HepG2 (cell line): ENCODE measurements around the gene RBM26. TPM values are rescaled to one million over a fixed set of nuclear protein-coding genes. Genes with fewer than 3 reads are reported as not detected.

Source experiments
- ATAC-seq: fragments of 200-7000 bp; cut with Tn5 transposase; 3 replicates; pipeline ENCODE4 v1.9.1; 2020; ENCODE audit warnings: mild to moderate bottlenecking, moderate library complexity
- BruUV-seq: library from RNA; stranded (reverse); fragments of 400-500 nt; replicated peaks from 2 replicates; lab custom pipeline; 2021; lab: Mats Ljungman, UMichigan
- CTCF ChIA-PET: fragments of 300-600 bp; formaldehyde crosslinking; extraction: SDS; loops from one replicate; lab custom pipeline; 2021; ENCODE audit warnings: low total read pairs, inconsistent platforms, low intra/inter-chr PET ratio; lab: Yijun Ruan, JAX
- POLR2A ChIA-PET: fragments of 350-600 bp; sonication (Branson Sonifier 250); formaldehyde crosslinking; loops from one replicate; lab custom pipeline; 2020; ENCODE audit warnings: antibody characterized with exemption, inconsistent platforms; lab: Yijun Ruan, JAX
- DNase-seq: peaks from one replicate; pipeline ENCODE4 v3.0.0-alpha.2; 2015; ENCODE audit warnings: low spot score
- FAIRE-seq: peaks from 3 replicates; lab custom pipeline; 2011; peaks lifted over from hg19 to GRCh38; lab: Jason Lieb, UNC
- H2AFZ ChIP-seq: one replicate; pipeline ENCODE4 v1.6.1; 2011; ENCODE audit warnings: low read length, inconsistent platforms
- H3K27ac ChIP-seq: fragments of 300-600 bp; 3 replicates; pipeline ENCODE4 v1.8.0; 2011; ENCODE audit warnings: mixed run types, mild to moderate bottlenecking, mixed read lengths, low read length, inconsistent platforms; ENCODE audit not compliant: insufficient read depth; ENCODE audit errors: extremely low read length
- H3K27me3 ChIP-seq, 2 experiments: fragments of 200-600 bp in 1 of 2; 2 replicates in 1 of 2; 3 replicates in 1 of 2; pipeline versions ENCODE4 v1.6.0 to v1.8.0; 2011; ENCODE audit warnings: low read length in 2 of 2, mild to moderate bottlenecking in 2 of 2, moderate library complexity in 2 of 2, inconsistent platforms in 1 of 2; ENCODE audit not compliant: insufficient read depth in 2 of 2, control insufficient read depth in 1 of 2
- H3K36me3 ChIP-seq, 2 experiments: fragments of 200-600 bp in 1 of 2; replicated peaks in 1 of 2; 2 replicates in 1 of 2; 3 replicates in 1 of 2; pipeline versions ENCODE4 v1.5.1 to v1.8.0; 2011; ENCODE audit warnings: low read length in 2 of 2, inconsistent platforms in 1 of 2; ENCODE audit not compliant: insufficient read depth in 2 of 2, control insufficient read depth in 1 of 2
- H3K4me1 ChIP-seq: 2 replicates; pipeline ENCODE4 v1.5.1; 2012; ENCODE audit warnings: low read length, inconsistent platforms; ENCODE audit not compliant: insufficient read depth
- H3K4me2 ChIP-seq: 2 replicates; pipeline ENCODE4 v1.6.0; 2011; ENCODE audit warnings: low read depth, low read length, inconsistent platforms
- H3K4me3 ChIP-seq, 3 experiments: fragments of 200-600 bp in 1 of 3; sonication (generic), shearing (Covaris generic) in 1 of 3; replicated peaks in 1 of 3; 2 replicates each; pipeline ENCODE4 v1.5.1; 2011 to 2016; ENCODE audit warnings: low read length in 3 of 3, inconsistent platforms in 2 of 3, low read depth in 2 of 3, mild to moderate bottlenecking in 2 of 3, control low read depth in 1 of 3, mixed read lengths in 1 of 3; ENCODE audit not compliant: insufficient read depth in 1 of 3
- H3K79me2 ChIP-seq: one replicate; pipeline ENCODE4 v1.6.1; 2011; ENCODE audit warnings: low read length, inconsistent platforms; ENCODE audit not compliant: insufficient read depth
- H3K9ac ChIP-seq: 2 replicates; pipeline ENCODE4 v1.6.0; 2011; ENCODE audit warnings: mild to moderate bottlenecking, low read depth, low read length, inconsistent platforms; ENCODE audit not compliant: insufficient read depth
- H3K9me3 ChIP-seq: 2 replicates; pipeline ENCODE4 v1.5.1; 2012; ENCODE audit warnings: mild to moderate bottlenecking, low read length
- H4K20me1 ChIP-seq: 2 replicates; pipeline ENCODE4 v1.6.0; 2011; ENCODE audit warnings: inconsistent platforms, mild to moderate bottlenecking, low read length, moderate library complexity; ENCODE audit not compliant: insufficient read depth
- DPF2 ChIP-seq: sonication (generic); formaldehyde crosslinking; IDR thresholded peaks from 2 replicates; pipeline ENCODE4 v1.4.0; 2020; ENCODE audit warnings: mild to moderate bottlenecking, low read depth, missing genetic modification reagents, borderline replicate concordance
- JUND ChIP-seq: sonication (generic); formaldehyde crosslinking; IDR thresholded peaks from 2 replicates; pipeline ENCODE4 v1.8.0; 2022; ENCODE audit warnings: mild to moderate bottlenecking, missing genetic modification reagents
- MIER3 ChIP-seq: IDR thresholded peaks from 2 replicates; pipeline ENCODE4 v1.6.1; 2016; ENCODE audit warnings: missing compliant biosample characterization, borderline replicate concordance
- ONECUT2 ChIP-seq: sonication (generic); formaldehyde crosslinking; IDR thresholded peaks from 2 replicates; pipeline ENCODE4 v1.4.0; 2020; ENCODE audit warnings: missing genetic modification reagents
- PHF5A ChIP-seq: IDR thresholded peaks from one replicate; pipeline ENCODE4 v1.6.1; 2018; ENCODE audit warnings: low read depth, missing genetic modification reagents; ENCODE audit not compliant: unreplicated experiment
- RNF2 ChIP-seq: fragments of 450-650 bp; conservative IDR thresholded peaks from 2 replicates; pipeline ENCODE4 v1.6.1; 2016; ENCODE audit warnings: low read depth
- THYN1 ChIP-seq: sonication (generic); formaldehyde crosslinking; IDR thresholded peaks from 2 replicates; pipeline ENCODE4 v1.8.1; 2023; ENCODE audit warnings: low read depth, mild to moderate bottlenecking, moderate library complexity, missing genetic modification reagents, borderline replicate concordance
- ZNF292 ChIP-seq: sonication (generic); formaldehyde crosslinking; IDR thresholded peaks from 2 replicates; pipeline ENCODE4 v1.8.1; 2022; ENCODE audit warnings: mild to moderate bottlenecking, low read depth, missing genetic modification reagents, borderline replicate concordance
- ZNF354B ChIP-seq: sonication (generic); formaldehyde crosslinking; IDR thresholded peaks from 2 replicates; pipeline ENCODE4 v1.8.0; 2022; ENCODE audit warnings: mild to moderate bottlenecking, missing genetic modification reagents
- ZNF431 ChIP-seq: sonication (generic); formaldehyde crosslinking; IDR thresholded peaks from 2 replicates; pipeline ENCODE4 v1.9.0; 2022; ENCODE audit warnings: missing genetic modification reagents, low read depth, mild to moderate bottlenecking, borderline replicate concordance
- ZNF563 ChIP-seq: sonication (generic); formaldehyde crosslinking; IDR thresholded peaks from 2 replicates; pipeline ENCODE4 v1.8.0; 2022; ENCODE audit warnings: mild to moderate bottlenecking, moderate library complexity, missing genetic modification reagents
- WGBS: methylation state at CpG from one replicate; pipeline ENCODE4 v1.1.6; 2017; ENCODE audit warnings: low lambda C conversion rate; 5-methylcytosine and 5-hydroxymethylcytosine counted together
- in situ Hi-C: cut with HindIII; loops from 2 replicates; pipeline ENCODE4 v1.10.0; 2017; ENCODE audit warnings: low pct_unique_long_range_greater_than_20kb; ENCODE audit not compliant: extremely low pct_ligation_motif_present
- intact Hi-C: fragments of 100-400 bp; cut with micrococcal nuclease; formaldehyde crosslinking; loops from one replicate; pipeline ENCODE4 v1.10.0; 2022; ENCODE audit not compliant: unreplicated experiment
- polyA plus RNA-seq, 8 experiments: library from polyadenylated mRNA; depleted of rRNA in 3 of 8; stranded (reverse) in 7 of 8; unstranded in 1 of 8; fragments of >200 nt; fragmentation: Illumina TruSeq in 4 of 8; extraction: Trizol in 4 of 8; gene quantifications; 2 replicates each; pipeline versions ENCODE4 v1.2.1 to v1.2.3, GENCODE V29; 2011 to 2016; ENCODE audit warnings: low read depth in 4 of 8, missing spikeins in 1 of 8, mixed read lengths in 1 of 8; ENCODE audit not compliant: insufficient read depth in 1 of 8
- total RNA-seq, 5 experiments: library from RNA; depleted of rRNA; stranded (reverse); fragments of >200 nt; fragmentation: Illumina TruSeq; extraction: Trizol; gene quantifications; 2 replicates each; pipeline ENCODE4 v1.2.3, GENCODE V29; 2016; ENCODE audit warnings: low read depth in 1 of 5
- TF ChIP-seq, protein P1 (sequence below): IDR thresholded peaks from 2 replicates; pipeline ENCODE4 v1.6.1; 2016; ENCODE audit warnings: low read depth, control low read depth
- TF ChIP-seq, protein P2 (sequence below): sonication (generic); formaldehyde crosslinking; IDR thresholded peaks from 2 replicates; pipeline ENCODE4 v1.4.0; 2020; ENCODE audit warnings: missing genetic modification reagents, borderline replicate concordance
- TF ChIP-seq, protein P3 (sequence below): sonication (generic); formaldehyde crosslinking; IDR thresholded peaks from 2 replicates; pipeline ENCODE4 v1.8.0; 2022; ENCODE audit warnings: mild to moderate bottlenecking, missing genetic modification reagents
- TF ChIP-seq, protein P4 (sequence below): IDR thresholded peaks from 2 replicates; pipeline ENCODE4 v1.6.1; 2016; ENCODE audit warnings: missing genetic modification reagents, missing compliant biosample characterization

The RBM26 gene
- total and polyA plus RNA-seq, 2 of the 13 experiments (the other 11 are each of a cell fraction or from before 2014, with no cell fraction given) = 19.4 to 34.4 TPM

DNA sequence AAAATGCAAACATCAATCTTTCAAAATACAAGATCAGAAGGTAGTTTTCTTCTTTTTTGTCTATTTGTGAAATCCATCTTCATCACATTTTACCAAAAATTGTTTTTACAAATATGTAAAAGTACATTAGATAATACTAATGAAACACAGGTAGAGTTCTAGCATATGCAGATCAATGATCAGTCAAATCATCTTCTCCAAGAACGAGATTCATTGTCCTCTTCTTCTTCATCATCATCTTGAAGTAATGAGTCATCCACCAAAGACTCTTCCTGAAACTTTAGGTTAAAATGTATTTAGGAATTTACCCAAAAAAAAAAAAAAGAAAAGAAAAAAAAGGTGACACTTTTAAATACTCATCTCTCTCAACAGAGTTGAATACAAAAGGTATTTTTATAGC, 85.6 kb downstream of the RBM26 start (continued):
- TF ChIP-seq, protein P1, sequence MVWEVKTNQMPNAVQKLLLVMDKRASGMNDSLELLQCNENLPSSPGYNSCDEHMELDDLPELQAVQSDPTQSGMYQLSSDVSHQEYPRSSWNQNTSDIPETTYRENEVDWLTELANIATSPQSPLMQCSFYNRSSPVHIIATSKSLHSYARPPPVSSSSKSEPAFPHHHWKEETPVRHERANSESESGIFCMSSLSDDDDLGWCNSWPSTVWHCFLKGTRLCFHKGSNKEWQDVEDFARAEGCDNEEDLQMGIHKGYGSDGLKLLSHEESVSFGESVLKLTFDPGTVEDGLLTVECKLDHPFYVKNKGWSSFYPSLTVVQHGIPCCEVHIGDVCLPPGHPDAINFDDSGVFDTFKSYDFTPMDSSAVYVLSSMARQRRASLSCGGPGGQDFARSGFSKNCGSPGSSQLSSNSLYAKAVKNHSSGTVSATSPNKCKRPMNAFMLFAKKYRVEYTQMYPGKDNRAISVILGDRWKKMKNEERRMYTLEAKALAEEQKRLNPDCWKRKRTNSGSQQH (CRISPR knock-in tag) = no peak
- no peak for TF ChIP-seq ZNF431 (CRISPR knock-in tag)

DNA sequence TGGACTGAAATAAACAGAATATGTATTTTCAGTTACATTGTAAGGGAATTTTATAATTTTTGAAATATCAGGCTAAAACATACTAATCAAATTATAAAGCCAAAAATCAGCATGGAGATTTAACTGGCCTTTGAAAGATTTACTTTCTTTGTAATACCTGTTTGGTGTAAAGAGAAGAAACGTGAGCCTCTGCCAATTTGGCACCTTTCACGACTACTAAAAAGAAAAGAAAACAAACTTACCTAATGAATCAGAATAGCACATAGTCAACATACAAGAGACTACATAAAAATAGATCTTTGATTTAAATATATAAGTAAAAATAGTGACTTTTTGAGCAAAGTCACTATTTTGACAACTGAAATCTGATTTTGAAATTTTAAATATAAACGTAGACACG, 87.4 kb downstream of the RBM26 start:
- no peak for ATAC-seq
- no peak overlapping the region for H3K27ac ChIP-seq
- no peak overlapping the region for H3K4me2 ChIP-seq
- no peak for FAIRE-seq
- no TSS peak for BruUV-seq
- peaks cover 2 to 8% of the 10 kb centered on the region in 2 experiments; a peak in 2 of 5 replicates for H3K36me3 ChIP-seq
- H3K79me2 ChIP-seq = no peaks in the 10 kb centered on the region
- H3K27me3 ChIP-seq = no peaks in the 10 kb centered on the region
- ChIA-PET CTCF (no interaction called here), POLR2A (no interaction called here)
- H2AFZ ChIP-seq = no peak overlapping the region
- no peak overlapping the region for H3K9ac ChIP-seq
- no peaks in the 10 kb centered on the region for H4K20me1 ChIP-seq
- intact Hi-C loops (no loop called here), in situ Hi-C loops (no loop called here)
- no peaks in the 10 kb centered on the region for H3K9me3 ChIP-seq
- DNase-seq = no peak
- no peaks in the 10 kb centered on the region for H3K4me1 ChIP-seq
- WGBS = 94% methylated on average over 4 of the region's 4 CpGs
- no peak overlapping the region for H3K4me3 ChIP-seq
- TF ChIP-seq DPF2 (CRISPR knock-in tag) (no peak), PHF5A (no peak), ONECUT2 (CRISPR knock-in tag) (no peak), THYN1 (CRISPR knock-in tag) (no peak), ZNF354B (CRISPR knock-in tag) (no peak), RNF2 (no peak), JUND (CRISPR knock-in tag) (no peak), MIER3 (CRISPR knock-in tag) (no peak), ZNF563 (CRISPR knock-in tag) (no peak), ZNF292 (CRISPR knock-in tag) (no peak)
- TF ChIP-seq, protein P2, sequence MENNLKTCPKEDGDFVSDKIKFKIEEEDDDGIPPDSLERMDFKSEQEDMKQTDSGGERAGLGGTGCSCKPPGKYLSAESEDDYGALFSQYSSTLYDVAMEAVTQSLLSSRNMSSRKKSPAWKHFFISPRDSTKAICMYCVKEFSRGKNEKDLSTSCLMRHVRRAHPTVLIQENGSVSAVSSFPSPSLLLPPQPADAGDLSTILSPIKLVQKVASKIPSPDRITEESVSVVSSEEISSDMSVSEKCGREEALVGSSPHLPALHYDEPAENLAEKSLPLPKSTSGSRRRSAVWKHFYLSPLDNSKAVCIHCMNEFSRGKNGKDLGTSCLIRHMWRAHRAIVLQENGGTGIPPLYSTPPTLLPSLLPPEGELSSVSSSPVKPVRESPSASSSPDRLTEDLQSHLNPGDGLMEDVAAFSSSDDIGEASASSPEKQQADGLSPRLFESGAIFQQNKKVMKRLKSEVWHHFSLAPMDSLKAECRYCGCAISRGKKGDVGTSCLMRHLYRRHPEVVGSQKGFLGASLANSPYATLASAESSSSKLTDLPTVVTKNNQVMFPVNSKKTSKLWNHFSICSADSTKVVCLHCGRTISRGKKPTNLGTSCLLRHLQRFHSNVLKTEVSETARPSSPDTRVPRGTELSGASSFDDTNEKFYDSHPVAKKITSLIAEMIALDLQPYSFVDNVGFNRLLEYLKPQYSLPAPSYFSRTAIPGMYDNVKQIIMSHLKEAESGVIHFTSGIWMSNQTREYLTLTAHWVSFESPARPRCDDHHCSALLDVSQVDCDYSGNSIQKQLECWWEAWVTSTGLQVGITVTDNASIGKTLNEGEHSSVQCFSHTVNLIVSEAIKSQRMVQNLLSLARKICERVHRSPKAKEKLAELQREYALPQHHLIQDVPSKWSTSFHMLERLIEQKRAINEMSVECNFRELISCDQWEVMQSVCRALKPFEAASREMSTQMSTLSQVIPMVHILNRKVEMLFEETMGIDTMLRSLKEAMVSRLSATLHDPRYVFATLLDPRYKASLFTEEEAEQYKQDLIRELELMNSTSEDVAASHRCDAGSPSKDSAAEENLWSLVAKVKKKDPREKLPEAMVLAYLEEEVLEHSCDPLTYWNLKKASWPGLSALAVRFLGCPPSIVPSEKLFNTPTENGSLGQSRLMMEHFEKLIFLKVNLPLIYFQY (CRISPR knock-in tag) = no peak
- TF ChIP-seq, protein P3, sequence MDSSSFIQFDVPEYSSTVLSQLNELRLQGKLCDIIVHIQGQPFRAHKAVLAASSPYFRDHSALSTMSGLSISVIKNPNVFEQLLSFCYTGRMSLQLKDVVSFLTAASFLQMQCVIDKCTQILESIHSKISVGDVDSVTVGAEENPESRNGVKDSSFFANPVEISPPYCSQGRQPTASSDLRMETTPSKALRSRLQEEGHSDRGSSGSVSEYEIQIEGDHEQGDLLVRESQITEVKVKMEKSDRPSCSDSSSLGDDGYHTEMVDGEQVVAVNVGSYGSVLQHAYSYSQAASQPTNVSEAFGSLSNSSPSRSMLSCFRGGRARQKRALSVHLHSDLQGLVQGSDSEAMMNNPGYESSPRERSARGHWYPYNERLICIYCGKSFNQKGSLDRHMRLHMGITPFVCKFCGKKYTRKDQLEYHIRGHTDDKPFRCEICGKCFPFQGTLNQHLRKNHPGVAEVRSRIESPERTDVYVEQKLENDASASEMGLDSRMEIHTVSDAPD (CRISPR knock-in tag) = no peak
- TF ChIP-seq, protein P4, sequence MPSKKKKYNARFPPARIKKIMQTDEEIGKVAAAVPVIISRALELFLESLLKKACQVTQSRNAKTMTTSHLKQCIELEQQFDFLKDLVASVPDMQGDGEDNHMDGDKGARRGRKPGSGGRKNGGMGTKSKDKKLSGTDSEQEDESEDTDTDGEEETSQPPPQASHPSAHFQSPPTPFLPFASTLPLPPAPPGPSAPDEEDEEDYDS (CRISPR knock-in tag) = no peak
